Measurements from ENCODE around the gene RASGRF2. TPM values are rescaled to one million over a fixed set of nuclear protein-coding genes. Genes with fewer than 3 reads are reported as not detected.

Gene RASGRF2
- total and polyA plus RNA-seq, 2 of the 8 experiments (the other 6 are each of a cell fraction or from before 2014, with no cell fraction given), result 2.6 to 29.5 TPM

GRCh38 chr5:81161012-81161601 lies 200.9 kb downstream of the RASGRF2 start:
- no peak overlapping the region for H2BK12ac ChIP-seq (ENCODE audit: low read depth, low read length)
- DNase-seq (ENCODE audit: low read depth in 1 of 2, low spot score in 2 of 2) (no peak), FAIRE-seq (no peak)
- H3K27me3 ChIP-seq (replicated peaks in 1 of 4; ENCODE audit: control insufficient read depth in 3 of 4, extremely low read depth in 1 of 4, insufficient read depth in 3 of 4, low read length in 3 of 4), result no peaks in the 10 kb centered on the region
- H2AK5ac ChIP-seq (ENCODE audit: low read depth, low read length), result no peak overlapping the region
- H4K8ac ChIP-seq (ENCODE audit: extremely low read depth, insufficient read depth, low read length), result no peak overlapping the region
- no peak overlapping the region for H3K9ac ChIP-seq (replicated peaks in 1 of 4; ENCODE audit: extremely low read depth in 1 of 4, low read depth in 3 of 4, low read length in 3 of 4)
- no peaks in the 10 kb centered on the region for H3K23me2 ChIP-seq (ENCODE audit: low read depth, low read length)
- TF ChIP-seq E2F6 (IDR thresholded peaks at IDR 0.05) (no peak), RAD21 (IDR thresholded peaks at IDR 0.05 in 1 of 2, conservative IDR thresholded peaks at IDR 0.05 in 1 of 2; ENCODE audit: low read depth in 2 of 2, low read length in 2 of 2) (no peak), CEBPB (IDR thresholded peaks at IDR 0.05; ENCODE audit: low read depth, low read length) (no peak), JUND (IDR thresholded peaks at IDR 0.05; ENCODE audit: low read length) (no peak), CHD1 (IDR thresholded peaks at IDR 0.05; ENCODE audit: low read depth, low read length) (no peak), FOSL1 (IDR thresholded peaks at IDR 0.05; ENCODE audit: insufficient read depth, low read depth, low read length) (no peak), KDM1A (IDR thresholded peaks at IDR 0.05; ENCODE audit: borderline replicate concordance, low read length) (no peak), USF2 (IDR thresholded peaks at IDR 0.05; ENCODE audit: low read length) (no peak), EGR1 (IDR thresholded peaks at IDR 0.05; ENCODE audit: borderline replicate concordance, low read depth, low read length) (no peak), KDM4A (IDR thresholded peaks at IDR 0.05; ENCODE audit: low read depth, low read length, severe bottlenecking) (no peak)
- no peak overlapping the region for H2BK5ac ChIP-seq (ENCODE audit: low read depth, low read length)
- no peaks in the 10 kb centered on the region for H3K4me1 ChIP-seq (replicated peaks in 1 of 4; ENCODE audit: control insufficient read depth in 3 of 4, insufficient read depth in 4 of 4, low read length in 3 of 4)
- H2BK20ac ChIP-seq (ENCODE audit: low read length), result no peak overlapping the region
- ChIA-PET POLR2A (ENCODE audit: partially characterized antibody) (no interaction called here), CTCF (ENCODE audit: partially characterized antibody) (interaction anchor here (0.5 to 2.4 kb wide), 5 partner anchors 9 to 225 kb away, joined by 3 to 8 read pairs (median 3); no protein-coding TSS in a partner anchor)
- H2AFZ ChIP-seq (ENCODE audit: low read length), result no peak overlapping the region
- H3K79me2 ChIP-seq (ENCODE audit: control insufficient read depth in 1 of 2, insufficient read depth in 2 of 2, low read length in 2 of 2), result no peaks in the 10 kb centered on the region
- H3K9me3 ChIP-seq (ENCODE audit: insufficient read depth in 2 of 2, low read depth in 1 of 2, low read length in 1 of 2), result no peaks in the 10 kb centered on the region
- H3K18ac ChIP-seq (ENCODE audit: extremely low read depth, low read length), result no peak overlapping the region
- WGBS, 2 experiments (ENCODE audit: extremely low coverage in 1 of 2, insufficient coverage in 1 of 2, insufficient read length in 1 of 2, insufficient replicate concordance in 2 of 2, low coverage in 1 of 2, low lambda C conversion rate in 2 of 2, missing lambda C conversion rate in 1 of 2), result 85% methylated on average over 5 of the region's 5 CpGs; no CpG with 5 or more reads in 1 of the 2 experiments
- H3K36me3 ChIP-seq (ENCODE audit: control insufficient read depth in 2 of 4, insufficient read depth in 4 of 4, low read length in 3 of 4), result no peaks in the 10 kb centered on the region
- no peak overlapping the region for H4K5ac ChIP-seq (ENCODE audit: insufficient read length, low read depth, low read length)
- H3K79me1 ChIP-seq (ENCODE audit: low read depth, low read length), result no peaks in the 10 kb centered on the region
- H2BK15ac ChIP-seq (ENCODE audit: low read length), result no peak overlapping the region
- no peaks in the 10 kb centered on the region for H4K20me1 ChIP-seq (replicated peaks in 1 of 2; ENCODE audit: control insufficient read depth in 1 of 2, insufficient read depth in 2 of 2, low read length in 2 of 2)
- H3K4me2 ChIP-seq (ENCODE audit: insufficient read depth in 1 of 2, low read depth in 2 of 2, low read length in 2 of 2), result no peak overlapping the region
- no peak overlapping the region for H3K4me3 ChIP-seq (ENCODE audit: extremely low read depth in 1 of 4, insufficient read depth in 2 of 4, low read depth in 3 of 4, low read length in 4 of 4)
- no peak overlapping the region for H3K23ac ChIP-seq (ENCODE audit: insufficient read length)
- H4K91ac ChIP-seq (replicated peaks; ENCODE audit: insufficient read length, low read length), result no peak overlapping the region
- H3K14ac ChIP-seq (ENCODE audit: insufficient read length), result no peak overlapping the region
- no peak overlapping the region for H3K27ac ChIP-seq (ENCODE audit: low read depth, low read length)
- no peak overlapping the region for H2BK120ac ChIP-seq (replicated peaks; ENCODE audit: low read depth, low read length)
- no peak overlapping the region for H3K4ac ChIP-seq (replicated peaks; ENCODE audit: insufficient read length, low read depth, low read length)
- H3K56ac ChIP-seq (replicated peaks; ENCODE audit: insufficient read length, low read depth, low read length), result no peak overlapping the region

Data from H1 (cell line).